GM19023 (cell line): ENCODE results near the gene HTR1E.
"Not testable (repeated sequence)": the region's sequence is repeated elsewhere in the genome, so short reads cannot be mapped to it uniquely, and the experiment has no call there.

ENCODE experiments used
- ATAC-seq: cut with Tn5 transposase; IDR thresholded peaks from one replicate; pipeline ENCODE4 v1.9.1; 2021; ENCODE audit warnings: mild to moderate bottlenecking, moderate library complexity; ENCODE audit not compliant: unreplicated experiment

Gene HTR1E

DNA sequence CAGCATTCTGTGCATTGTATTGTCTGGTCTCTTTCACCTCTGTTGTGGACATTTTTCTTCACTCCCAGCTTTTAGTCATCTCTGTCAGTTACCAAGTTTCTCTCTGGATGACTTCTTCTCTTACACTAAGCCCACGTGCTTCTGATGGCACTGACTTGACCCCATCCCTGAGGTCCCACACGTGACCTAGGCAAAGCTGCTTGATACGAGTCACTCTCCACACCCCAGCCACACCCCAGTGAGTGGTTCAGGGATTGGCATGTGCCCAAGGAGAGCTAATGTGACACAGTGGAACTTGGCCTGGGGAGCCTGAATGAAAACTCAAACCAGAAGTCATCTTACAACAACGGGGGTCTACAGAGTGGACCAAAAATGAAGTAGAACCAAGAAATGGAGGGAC, 32.2 kb downstream of the HTR1E start:
- ATAC-seq = no peak

DNA sequence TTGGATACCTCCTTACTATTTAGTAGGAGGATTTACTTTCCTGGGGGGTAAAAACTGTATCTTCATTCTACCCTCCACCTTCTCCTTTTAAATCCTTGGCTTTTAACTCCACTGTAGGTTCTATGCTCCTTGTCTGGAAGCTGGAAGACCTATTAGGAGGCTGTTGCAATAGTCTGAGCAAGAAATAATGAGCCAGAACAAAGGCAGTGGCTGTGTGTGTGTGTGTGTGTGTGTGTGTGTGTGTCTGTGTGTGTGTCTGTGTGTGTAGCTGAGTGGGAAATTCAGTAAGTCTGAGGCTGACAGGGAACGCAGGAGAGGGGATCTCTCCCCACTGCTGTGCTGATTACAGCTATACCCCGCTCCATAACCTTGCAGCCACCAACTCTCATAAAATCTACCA, 35.8 kb downstream of the HTR1E start:
- ATAC-seq = no peak

DNA sequence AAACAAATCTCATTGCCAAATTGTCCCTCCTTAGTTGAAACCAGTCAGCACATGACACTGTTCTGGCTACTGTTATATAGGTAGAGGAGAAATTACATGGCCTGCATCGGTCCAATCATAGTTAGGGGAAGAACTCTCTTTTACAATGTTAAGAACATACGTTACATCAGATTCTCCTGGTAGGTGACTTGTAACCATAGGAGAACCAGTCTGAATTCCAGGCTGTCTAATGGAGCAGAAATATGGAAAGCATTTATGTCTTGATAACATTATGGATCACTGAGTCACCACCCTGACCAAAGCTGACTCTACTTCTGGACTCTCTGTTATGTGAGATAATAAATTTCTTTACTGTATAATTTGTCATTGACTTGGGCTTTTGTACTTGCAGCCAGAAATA, 40.9 kb downstream of the HTR1E start:
- ATAC-seq = no peak

DNA sequence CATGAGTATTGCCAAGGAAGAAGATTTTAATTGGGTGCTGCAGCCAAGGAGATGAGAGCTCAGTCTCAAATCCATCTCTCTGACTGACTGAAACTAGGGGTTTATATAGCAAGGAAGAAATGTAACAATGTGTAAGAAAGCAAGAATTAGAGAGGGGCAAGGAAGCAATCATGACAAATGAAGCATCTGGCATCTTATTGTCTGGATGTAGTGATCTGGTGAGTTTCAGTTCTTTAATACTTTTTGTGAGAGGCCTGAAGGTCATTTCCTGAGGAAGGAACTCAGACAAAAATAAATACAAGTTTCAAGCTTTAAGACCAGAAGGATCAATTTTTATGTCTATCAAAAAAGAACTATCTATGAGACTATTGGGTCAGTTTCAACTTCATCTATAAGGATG, 64.2 kb downstream of the HTR1E start:
- ATAC-seq = no peak

DNA sequence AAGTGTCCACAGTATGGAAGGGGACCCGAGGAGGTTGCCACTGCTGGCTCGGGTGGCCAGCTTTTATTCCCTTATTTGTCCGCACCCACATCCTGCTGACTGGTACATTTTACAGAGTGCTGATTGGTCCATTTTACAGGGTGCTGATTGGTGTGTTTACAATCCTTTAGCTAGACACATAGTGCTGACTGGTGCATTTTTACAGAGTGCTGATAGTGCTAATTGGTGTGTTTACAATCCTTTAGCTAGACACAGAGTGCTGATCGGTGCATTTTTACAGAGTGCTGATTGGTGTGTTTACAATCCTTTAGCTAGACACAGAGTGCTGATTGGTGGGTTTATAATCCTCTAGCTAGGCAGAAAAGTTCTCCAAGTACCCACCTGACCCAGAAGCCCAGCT, 65.1 kb downstream of the HTR1E start:
- ATAC-seq = not testable (repeated sequence)

DNA sequence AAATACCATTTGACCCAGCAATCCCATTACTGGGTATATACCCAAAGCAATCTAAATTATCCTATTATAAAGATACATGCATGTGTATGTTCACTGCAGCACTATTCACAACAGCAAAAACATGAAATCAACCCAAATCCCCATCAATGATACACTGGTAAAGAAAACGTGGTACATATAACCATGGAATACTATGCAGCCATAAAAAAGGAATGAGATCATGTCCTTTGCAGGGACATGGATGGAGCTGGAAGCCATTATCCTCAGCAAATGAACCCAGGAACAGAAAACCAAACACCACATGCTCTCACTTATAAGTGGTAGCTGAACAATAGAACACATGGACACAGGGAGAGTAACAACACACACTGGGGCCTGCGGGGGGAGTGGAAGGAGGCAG, 69.2 kb downstream of the HTR1E start:
- not testable (repeated sequence) for ATAC-seq

DNA sequence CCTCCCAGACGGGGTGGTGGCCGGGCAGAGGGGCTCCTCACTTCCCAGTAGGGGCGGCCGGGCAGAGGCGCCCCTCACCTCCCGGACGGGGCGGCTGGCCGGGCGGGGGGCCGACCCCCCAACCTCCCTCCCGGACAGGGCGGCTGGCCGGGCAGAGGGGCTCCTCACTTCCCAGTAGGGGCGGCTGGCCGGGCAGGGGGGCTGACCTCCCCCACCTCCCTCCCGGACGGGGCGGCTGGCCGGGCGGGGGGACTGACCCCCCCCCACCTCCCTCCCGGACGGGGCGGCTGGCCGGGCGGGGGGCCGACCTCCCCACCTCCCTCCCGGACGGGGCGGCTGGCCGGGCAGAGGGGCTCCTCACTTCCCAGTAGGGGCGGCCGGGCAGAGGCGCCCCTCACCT, 72.3 kb downstream of the HTR1E start:
- ATAC-seq = not testable (repeated sequence)

DNA sequence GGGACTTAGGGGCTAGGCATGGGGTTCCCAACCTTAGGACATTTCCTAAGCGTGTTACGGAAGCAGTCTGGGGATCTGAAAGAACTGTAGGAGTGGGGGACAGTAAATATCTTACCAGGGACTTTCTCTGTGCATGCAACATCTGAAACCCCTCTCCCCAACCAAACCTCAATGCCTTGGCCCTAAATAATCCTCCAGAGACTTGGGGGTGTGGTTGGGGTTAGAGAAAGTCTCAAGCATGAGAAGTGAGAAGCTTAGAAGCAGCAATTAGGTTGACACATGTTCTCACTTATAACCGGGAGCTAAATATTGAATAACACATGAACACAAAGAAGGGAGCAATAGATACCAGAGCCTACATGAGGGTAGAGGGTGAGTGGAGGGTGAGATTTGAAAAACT, 74.7 kb downstream of the HTR1E start:
- ATAC-seq = no peak

DNA sequence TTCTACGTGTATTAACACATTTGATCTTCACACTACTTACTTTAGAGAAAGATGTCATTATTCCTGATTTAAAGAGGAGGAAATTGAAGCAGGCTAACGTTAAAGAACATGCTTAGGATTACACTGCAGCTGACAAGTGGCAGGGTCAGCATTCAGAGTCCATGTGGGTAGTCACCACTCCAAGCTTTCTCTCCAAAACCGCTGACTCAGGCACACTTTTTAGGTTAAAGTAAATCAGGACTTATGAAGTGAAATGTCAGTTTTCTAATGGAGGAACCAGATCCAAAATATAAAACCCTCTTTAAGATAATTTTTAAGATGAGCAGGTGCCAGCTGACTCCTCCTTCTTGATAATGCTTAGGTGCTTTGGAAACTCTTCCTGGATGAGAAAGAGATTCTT, 75.4 kb downstream of the HTR1E start:
- ATAC-seq = no peak

DNA sequence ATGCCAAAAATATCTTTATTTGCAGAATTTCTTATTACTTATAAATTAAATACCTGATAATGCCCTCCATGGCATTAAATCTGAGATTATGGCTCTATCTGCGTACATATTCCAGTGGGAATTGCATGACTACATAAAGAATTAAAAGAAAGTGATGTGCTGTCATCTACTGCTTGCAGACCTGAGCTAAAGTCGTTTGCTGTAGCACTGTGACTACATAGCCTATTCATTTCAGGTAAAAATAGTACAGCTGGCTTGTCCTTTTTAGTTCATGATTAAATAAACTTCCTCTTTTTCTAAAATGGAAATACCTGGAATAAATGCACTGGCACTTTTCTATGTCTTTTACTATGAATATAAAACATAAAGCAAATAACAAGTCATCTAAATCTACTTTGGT, 79.4 kb downstream of the HTR1E start:
- ATAC-seq = no peak

DNA sequence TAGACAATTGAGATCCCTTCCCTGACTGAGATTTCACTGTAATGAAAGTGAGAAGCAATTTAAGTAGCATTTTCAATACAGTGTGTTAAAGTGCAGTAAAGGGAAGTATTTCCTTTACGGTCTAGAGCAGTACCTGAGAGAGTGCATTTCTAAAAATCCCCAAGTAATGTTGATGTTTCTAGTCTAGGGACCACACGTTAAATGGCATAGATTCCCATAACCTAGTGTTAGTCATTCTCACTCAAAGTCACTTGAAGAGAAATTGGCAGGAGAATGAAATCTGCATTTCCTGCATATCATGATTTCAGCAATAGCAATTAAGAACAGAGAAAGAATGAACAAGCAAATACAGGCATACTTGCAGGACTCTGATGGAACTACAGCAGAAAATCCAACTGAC, 89.7 kb downstream of the HTR1E start:
- no peak for ATAC-seq

DNA sequence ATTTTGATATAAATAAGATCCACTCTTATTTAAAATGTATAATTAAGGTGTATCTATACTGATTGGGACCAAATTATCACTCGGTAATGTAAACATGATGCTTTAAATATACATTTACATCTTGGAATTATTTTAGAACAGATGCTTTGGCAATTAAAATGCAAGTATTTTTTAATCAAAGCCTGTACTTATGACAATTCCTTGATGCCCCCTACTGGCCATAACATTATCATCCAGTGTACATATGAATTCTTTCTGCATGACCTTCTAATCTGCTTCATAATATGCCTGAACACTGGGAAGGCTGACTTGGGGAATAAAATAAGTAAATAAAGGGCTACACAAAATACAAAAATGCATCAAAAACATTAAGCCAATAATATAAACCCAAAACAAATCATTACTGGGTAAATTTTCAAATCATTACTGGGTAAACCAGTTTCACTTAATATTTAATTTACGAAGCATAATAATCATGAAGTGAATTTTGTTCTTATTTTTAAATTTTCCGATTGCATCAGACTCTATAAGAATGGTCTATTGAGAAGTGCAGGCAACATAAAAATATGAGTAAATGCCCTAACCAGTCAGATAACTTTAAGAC, 92.5 kb downstream of the HTR1E start:
- ATAC-seq = no peak

DNA sequence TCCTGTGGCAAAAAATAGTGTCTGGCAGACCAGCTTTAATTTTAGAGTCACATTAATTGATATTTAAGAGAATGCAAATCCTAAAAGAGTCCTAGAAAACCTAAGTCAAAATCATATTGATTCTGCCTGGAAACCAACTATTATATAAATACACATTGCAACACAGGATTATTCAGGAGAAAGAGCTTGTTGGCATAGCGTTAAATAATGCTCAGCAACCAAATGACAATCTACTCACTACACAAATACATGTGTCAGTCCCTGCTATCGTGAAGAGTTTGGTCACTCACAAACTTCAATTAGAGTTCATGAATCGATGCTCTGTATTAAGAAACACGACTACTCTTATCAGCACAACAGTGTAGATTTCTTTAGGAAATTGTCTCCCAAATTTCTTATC, 103.4 kb downstream of the HTR1E start:
- ATAC-seq = no peak

DNA sequence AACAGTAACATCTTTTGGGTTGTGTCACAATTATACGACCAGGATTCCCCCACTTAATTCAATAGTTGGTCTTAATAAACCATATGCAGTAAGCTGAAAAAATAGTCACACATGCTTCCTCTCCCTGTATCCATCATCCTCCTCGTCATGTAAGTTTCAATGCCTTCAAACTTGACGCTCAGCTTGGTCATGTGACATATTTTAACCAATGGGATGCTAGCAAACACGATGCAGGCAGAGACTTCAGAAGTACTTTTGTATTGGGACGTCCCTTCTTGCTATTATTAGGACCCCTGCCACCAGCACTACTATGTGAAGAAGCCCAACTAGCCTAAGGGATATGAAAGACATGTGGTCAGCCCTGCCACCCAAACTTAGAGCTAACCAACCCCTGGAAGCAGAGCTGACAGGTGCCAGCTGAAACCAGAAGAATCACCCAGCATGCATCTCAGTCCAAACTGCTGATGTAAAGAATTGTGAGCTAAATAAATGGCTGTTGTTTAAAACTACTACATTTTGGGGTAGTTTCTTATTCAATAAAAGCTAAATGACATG, 108.3 kb downstream of the HTR1E start:
- ATAC-seq = no peak

DNA sequence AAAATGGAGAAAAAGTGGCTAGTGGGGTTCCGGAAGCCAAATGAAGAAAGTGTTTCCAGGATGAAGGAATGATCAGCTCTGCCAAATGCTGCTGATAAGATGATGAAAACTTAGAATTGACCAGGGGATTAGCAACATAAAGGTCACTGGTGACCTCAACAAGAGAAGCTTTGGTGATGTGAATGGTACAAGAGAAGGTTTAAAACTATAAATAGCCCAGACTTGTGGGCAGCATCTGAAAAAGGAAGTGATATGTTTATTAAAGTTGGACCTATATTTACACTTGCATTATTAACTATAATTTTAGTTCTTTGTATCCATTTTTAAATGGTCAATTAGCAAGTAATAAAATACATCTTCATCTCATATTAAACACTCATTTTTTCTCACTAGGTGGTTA, 112.5 kb downstream of the HTR1E start:
- ATAC-seq = no peak

DNA sequence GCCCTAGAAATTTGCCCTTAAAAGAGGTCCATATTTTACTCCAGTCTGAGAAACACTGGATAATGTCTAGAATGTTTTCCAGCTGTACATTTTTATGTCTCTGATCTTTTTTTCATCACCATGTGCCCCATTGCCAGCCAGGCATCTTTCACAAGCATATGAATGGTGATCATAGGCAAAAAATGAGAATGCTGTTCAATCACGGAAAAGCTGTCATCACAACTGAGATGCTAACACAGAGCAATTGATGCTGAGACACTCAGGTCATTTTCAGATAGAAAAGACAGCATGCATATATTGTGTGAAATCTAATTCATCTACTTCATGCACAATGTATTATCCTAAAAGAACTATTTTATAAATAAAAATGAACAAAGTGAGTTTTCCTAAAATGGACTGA, 116.0 kb downstream of the HTR1E start:
- no peak for ATAC-seq

DNA sequence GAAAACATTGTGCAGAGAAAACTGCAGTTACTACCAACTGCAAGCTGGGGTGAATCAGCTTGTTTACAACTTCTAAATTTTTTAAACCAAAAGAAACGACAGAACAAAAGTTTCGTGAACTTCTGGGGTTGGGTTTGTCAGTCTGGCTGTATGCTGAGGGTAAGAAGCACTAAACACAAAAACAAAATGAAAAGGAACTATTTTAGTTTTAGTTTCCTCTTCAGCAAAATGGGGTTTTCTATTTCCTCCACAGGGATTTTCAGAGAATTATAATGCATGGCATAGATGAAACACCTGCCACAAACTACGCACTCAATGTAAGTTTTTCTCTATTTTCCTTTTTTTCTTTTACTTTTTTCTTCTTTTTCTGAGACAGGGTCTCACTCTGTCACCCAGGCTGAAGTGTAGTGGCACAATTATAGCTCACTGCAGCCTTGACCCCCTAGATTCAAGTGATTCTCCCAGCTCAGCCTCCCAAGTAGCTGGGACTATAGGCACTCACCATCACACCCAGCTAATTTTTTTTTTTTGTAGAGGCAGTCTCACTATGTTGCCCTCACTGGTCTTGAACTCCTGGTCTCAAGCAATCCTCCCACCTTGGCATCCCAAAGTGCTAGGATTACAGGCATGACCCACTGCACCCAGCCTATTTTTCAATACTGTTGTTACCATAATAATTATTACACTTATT, 117.0 kb downstream of the HTR1E start:
- no peak for ATAC-seq

DNA sequence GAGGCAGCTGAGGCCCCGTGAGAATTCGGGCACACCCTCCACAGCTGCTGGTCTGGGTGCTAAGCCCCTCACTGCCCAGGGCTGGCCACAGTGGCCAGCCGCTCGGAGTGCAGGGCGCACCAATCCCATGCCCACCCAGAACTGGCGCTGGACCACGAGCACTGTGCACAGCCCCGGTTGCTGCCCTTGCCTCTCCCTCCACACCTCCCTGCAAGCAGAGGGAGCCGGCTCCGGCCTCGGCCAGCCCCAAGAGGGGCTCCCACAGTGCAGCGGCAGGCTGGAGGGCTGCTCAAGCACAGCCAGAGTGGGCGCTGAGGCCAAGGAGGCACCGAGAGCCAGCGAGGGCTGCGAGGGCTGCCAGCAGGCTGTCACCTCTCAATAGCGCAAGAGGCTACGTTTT, 122.6 kb downstream of the HTR1E start:
- no peak for ATAC-seq

DNA sequence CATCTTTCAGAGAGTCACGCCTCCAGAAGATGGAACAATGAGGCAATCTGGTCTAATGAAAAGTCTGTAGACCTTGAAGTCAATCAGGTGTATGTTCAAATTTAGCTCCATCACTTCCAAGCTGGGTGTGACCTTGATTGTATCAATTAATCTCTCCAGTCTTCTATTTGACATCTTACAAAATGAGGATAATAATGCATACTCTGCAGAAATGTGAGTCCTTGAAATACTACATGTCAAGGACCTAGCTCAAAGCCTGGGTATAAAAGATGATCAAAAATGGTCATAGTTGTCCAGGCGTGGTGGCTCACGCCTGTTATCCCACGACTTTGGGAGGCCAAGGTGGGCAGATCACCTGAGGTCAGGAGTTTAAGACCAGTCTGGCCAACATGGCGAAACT, 127.8 kb downstream of the HTR1E start:
- ATAC-seq = no peak
